OCI-LY1 (cell line): Measurements from ENCODE around the gene PPP2R2B.

ENCODE experiments used
- H2AFZ ChIP-seq: fragments of 200-600 bp; sonication (generic), shearing (Covaris generic); 2 replicates; pipeline ENCODE4 v1.6.0; 2014; ENCODE audit warnings: antibody characterized with exemption, mild to moderate bottlenecking, low read length
- H3F3A ChIP-seq: fragments of 200-600 bp; sonication (generic), shearing (Covaris generic); 2 replicates; pipeline ENCODE4 v1.6.0; 2014; ENCODE audit warnings: mild to moderate bottlenecking, antibody characterized with exemption, low read length, moderate library complexity; ENCODE audit not compliant: insufficient read depth
- H3K27ac ChIP-seq: fragments of 200-600 bp; sonication (generic); 2 replicates; pipeline ENCODE4 v1.5.1; 2014; ENCODE audit warnings: low read length, mixed run types, mild to moderate bottlenecking, low read depth; ENCODE audit not compliant: poor library complexity, severe bottlenecking
- H3K27me3 ChIP-seq: fragments of 200-600 bp; sonication (generic); 2 replicates; pipeline ENCODE4 v1.6.0; 2014; ENCODE audit warnings: antibody characterized with exemption, mild to moderate bottlenecking, low read length, moderate library complexity; ENCODE audit not compliant: insufficient read depth
- H3K36me3 ChIP-seq: fragments of 200-600 bp; sonication (generic); 2 replicates; pipeline ENCODE4 v1.6.1; 2014; ENCODE audit warnings: mild to moderate bottlenecking, antibody characterized with exemption, low read length, moderate library complexity, mixed read lengths; ENCODE audit not compliant: insufficient read depth
- H3K4me1 ChIP-seq: fragments of 200-600 bp; sonication (generic); 2 replicates; pipeline ENCODE4 v1.5.1; 2014; ENCODE audit warnings: mild to moderate bottlenecking, low read length, moderate library complexity; ENCODE audit not compliant: insufficient read depth, severe bottlenecking
- H3K4me2 ChIP-seq: fragments of 200-600 bp; sonication (generic), shearing (Covaris generic); 2 replicates; pipeline ENCODE4 v1.6.1; 2014; ENCODE audit warnings: low read length
- H3K4me3 ChIP-seq: fragments of 200-600 bp; sonication (generic); 2 replicates; pipeline ENCODE4 v1.5.1; 2014; ENCODE audit warnings: low read length, low read depth, mild to moderate bottlenecking, mixed read lengths; ENCODE audit not compliant: poor library complexity, severe bottlenecking
- H3K79me2 ChIP-seq: fragments of 200-600 bp; shearing (Covaris generic); 2 replicates; pipeline ENCODE4 v1.6.1; 2016; ENCODE audit warnings: mixed run types, low read length, mixed read lengths; ENCODE audit not compliant: insufficient read depth
- H3K9ac ChIP-seq: fragments of 200-600 bp; sonication (generic), shearing (Covaris generic); 2 replicates; pipeline ENCODE4 v1.6.1; 2014; ENCODE audit warnings: mild to moderate bottlenecking, low read length, mixed read lengths
- H3K9me2 ChIP-seq: fragments of 200-600 bp; sonication (generic), shearing (Covaris generic); 2 replicates; pipeline ENCODE4 v1.6.1; 2014; ENCODE audit warnings: low read depth, mild to moderate bottlenecking, low read length, mixed read lengths
- H3K9me3 ChIP-seq: fragments of 200-600 bp; shearing (Covaris generic); 2 replicates; pipeline ENCODE4 v1.6.1; 2014; ENCODE audit warnings: low read length, mixed read lengths
- H4K20me1 ChIP-seq: fragments of 200-600 bp; sonication (generic), shearing (Covaris generic); 2 replicates; pipeline ENCODE4 v1.6.0; 2016; ENCODE audit warnings: mild to moderate bottlenecking, low read length; ENCODE audit not compliant: insufficient read depth
- EZH2 ChIP-seq: fragments of 200-600 bp; sonication (generic), shearing (Covaris generic); IDR thresholded peaks from 2 replicates; pipeline ENCODE4 v1.8.0; 2017; ENCODE audit warnings: borderline replicate concordance, mixed run types, mild to moderate bottlenecking, antibody characterized with exemption, low read length, moderate library complexity, mixed read lengths
- TF ChIP-seq, protein P1 (sequence below): fragments of 200-600 bp; sonication (generic), shearing (Covaris generic); IDR thresholded peaks from 2 replicates; pipeline ENCODE4 v1.5.1; 2017; ENCODE audit warnings: mild to moderate bottlenecking, antibody characterized with exemption, low read length, moderate library complexity, mixed read lengths

The PPP2R2B gene

DNA sequence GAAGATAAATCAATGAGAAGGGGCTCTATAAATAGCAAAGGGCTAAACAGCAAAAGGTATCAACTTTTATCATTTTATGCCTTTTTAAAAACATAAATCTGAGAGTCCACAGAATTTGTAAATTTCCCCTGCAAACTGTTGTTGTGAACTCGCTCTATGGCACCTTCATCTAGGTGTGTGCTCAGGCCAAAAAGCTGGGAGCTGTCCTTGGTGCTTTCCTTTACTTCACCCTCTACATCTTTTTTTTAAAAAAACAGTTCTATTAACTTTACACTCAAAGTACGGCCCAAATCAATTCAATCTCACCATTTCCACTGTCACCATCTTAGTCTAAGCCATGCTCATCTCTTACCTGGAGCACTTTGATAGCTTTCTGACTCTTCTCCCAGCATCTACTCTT lies 254.4 kb downstream of the PPP2R2B start:
- no peaks in the 10 kb centered on the region for H3K36me3 ChIP-seq

DNA sequence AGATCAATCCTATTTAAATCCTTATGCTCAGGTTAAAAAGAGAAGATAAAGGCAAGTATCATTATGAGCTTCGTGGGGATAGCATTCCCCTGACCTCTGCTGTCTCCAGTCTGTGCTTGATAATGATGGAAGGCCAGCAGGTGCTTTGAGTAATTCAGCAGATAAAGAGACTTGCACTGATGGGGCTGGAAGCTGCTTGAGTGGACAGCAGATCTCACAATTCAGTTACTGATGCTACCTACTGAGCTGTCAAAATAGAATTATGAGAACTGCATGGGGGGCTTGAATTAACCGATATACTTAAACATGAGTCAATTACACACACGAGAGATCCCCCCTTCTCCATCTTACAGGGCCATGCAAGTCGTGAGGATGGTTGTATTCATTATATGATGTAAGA lies 254.9 kb downstream of the PPP2R2B start:
- no peaks in the 10 kb centered on the region for H4K20me1 ChIP-seq
- H3K4me1 ChIP-seq: no peaks in the 10 kb centered on the region
- no peaks in the 10 kb centered on the region for H3K27me3 ChIP-seq
- no peaks in the 10 kb centered on the region for H3K9me2 ChIP-seq
- no peaks in the 10 kb centered on the region for H3F3A ChIP-seq
- no peak overlapping the region for H3K9ac ChIP-seq
- no peak overlapping the region for H3K4me2 ChIP-seq
- no peak overlapping the region for H3K4me3 ChIP-seq
- no peak overlapping the region for H3K27ac ChIP-seq
- no peaks in the 10 kb centered on the region for H3K36me3 ChIP-seq
- no peak overlapping the region for H2AFZ ChIP-seq
- H3K79me2 ChIP-seq: no peaks in the 10 kb centered on the region
- no peaks in the 10 kb centered on the region for H3K9me3 ChIP-seq
- TF ChIP-seq, protein P1, sequence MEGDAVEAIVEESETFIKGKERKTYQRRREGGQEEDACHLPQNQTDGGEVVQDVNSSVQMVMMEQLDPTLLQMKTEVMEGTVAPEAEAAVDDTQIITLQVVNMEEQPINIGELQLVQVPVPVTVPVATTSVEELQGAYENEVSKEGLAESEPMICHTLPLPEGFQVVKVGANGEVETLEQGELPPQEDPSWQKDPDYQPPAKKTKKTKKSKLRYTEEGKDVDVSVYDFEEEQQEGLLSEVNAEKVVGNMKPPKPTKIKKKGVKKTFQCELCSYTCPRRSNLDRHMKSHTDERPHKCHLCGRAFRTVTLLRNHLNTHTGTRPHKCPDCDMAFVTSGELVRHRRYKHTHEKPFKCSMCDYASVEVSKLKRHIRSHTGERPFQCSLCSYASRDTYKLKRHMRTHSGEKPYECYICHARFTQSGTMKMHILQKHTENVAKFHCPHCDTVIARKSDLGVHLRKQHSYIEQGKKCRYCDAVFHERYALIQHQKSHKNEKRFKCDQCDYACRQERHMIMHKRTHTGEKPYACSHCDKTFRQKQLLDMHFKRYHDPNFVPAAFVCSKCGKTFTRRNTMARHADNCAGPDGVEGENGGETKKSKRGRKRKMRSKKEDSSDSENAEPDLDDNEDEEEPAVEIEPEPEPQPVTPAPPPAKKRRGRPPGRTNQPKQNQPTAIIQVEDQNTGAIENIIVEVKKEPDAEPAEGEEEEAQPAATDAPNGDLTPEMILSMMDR: no peak
- TF ChIP-seq EZH2: no peak

More for the DNA sequence above, 254.4 kb downstream of the PPP2R2B start:
- Histone ChIP-seq H3K4me2 (no peak overlapping the region), H3K9ac (no peak overlapping the region), H3K4me3 (no peak overlapping the region), H3K27me3 (no peaks in the 10 kb centered on the region), H3K9me2 (no peaks in the 10 kb centered on the region), H3K27ac (no peak overlapping the region), H3F3A (no peaks in the 10 kb centered on the region), H2AFZ (no peak overlapping the region), H3K4me1 (no peaks in the 10 kb centered on the region), H3K9me3 (no peaks in the 10 kb centered on the region), H4K20me1 (no peaks in the 10 kb centered on the region), H3K79me2 (no peaks in the 10 kb centered on the region)
- no peak for TF ChIP-seq EZH2
- TF ChIP-seq, protein P1: no peak

DNA sequence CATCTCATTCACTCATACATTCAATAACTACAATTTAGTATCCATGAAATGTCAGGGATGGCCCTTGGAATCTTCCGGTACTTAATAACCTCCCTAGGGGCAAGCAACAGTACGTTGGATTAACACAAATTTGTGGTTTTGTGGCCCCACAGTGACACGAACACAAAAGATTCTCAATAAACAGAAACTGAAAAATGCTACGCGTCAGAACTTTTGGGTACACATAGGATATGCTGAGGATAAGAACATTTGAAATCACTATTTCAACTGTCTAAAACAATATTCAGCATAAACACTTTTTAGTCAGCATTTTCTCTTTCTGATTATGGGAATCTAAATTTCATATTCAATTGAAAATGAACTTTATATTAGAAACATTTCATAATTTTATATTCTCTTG lies 255.5 kb downstream of the PPP2R2B start:
- Histone ChIP-seq H3K4me1 (no peaks in the 10 kb centered on the region), H3F3A (no peaks in the 10 kb centered on the region), H2AFZ (no peak overlapping the region), H3K9me3 (no peaks in the 10 kb centered on the region), H3K27ac (no peak overlapping the region), H3K4me2 (no peak overlapping the region), H3K9me2 (no peaks in the 10 kb centered on the region), H3K4me3 (no peak overlapping the region), H3K27me3 (no peaks in the 10 kb centered on the region), H3K36me3 (no peaks in the 10 kb centered on the region), H3K79me2 (no peaks in the 10 kb centered on the region), H3K9ac (no peak overlapping the region), H4K20me1 (no peaks in the 10 kb centered on the region)
- TF ChIP-seq EZH2: no peak

DNA sequence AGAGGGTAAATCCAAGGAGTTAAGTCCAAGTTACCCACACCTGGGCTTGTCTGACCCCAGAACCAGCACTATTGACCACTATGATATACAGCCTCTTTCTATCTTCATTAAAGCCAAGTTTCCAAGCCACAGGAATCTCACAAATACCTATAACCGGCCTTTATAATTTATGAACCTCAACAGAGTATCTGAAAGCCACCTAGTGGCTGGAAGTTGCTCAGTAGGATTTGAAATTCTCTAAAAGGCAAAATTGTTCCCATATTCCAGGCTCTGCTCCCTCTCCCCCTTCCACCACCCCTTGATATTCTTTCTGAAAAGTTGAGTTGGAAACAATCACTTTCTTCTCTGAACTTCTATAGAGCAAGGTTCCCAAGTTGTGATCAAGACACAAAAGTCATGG lies 256.2 kb downstream of the PPP2R2B start:
- Histone ChIP-seq H3K4me3 (no peak overlapping the region), H3F3A (no peaks in the 10 kb centered on the region), H3K4me1 (no peaks in the 10 kb centered on the region), H3K4me2 (no peak overlapping the region), H3K9me3 (no peaks in the 10 kb centered on the region), H3K9ac (no peak overlapping the region), H3K9me2 (no peaks in the 10 kb centered on the region), H3K27ac (no peak overlapping the region), H4K20me1 (no peaks in the 10 kb centered on the region), H2AFZ (no peak overlapping the region), H3K27me3 (no peaks in the 10 kb centered on the region), H3K79me2 (no peaks in the 10 kb centered on the region), H3K36me3 (no peaks in the 10 kb centered on the region)
- TF ChIP-seq, protein P1: peak; percentile 41
- no peak for TF ChIP-seq EZH2
